IPS-15b (cell line): Measurements from ENCODE around the gene TMTC1.

Experiments
- H3K27me3 ChIP-seq: one replicate; pipeline ENCODE4 v1.6.1; 2013; ENCODE audit warnings: low read length; ENCODE audit not compliant: control insufficient read depth, insufficient read depth
- H3K36me3 ChIP-seq: one replicate; pipeline ENCODE4 v1.6.1; 2013; ENCODE audit warnings: low read length; ENCODE audit not compliant: control insufficient read depth, insufficient read depth
- H3K4me1 ChIP-seq: one replicate; pipeline ENCODE4 v1.6.1; 2013; ENCODE audit warnings: mild to moderate bottlenecking, low read length; ENCODE audit not compliant: control insufficient read depth, insufficient read depth
- H3K4me3 ChIP-seq: one replicate; pipeline ENCODE4 v1.5.1; 2013; ENCODE audit warnings: low read depth, low read length
- H3K9ac ChIP-seq: one replicate; pipeline ENCODE4 v1.6.1; 2013; ENCODE audit warnings: low read depth, mild to moderate bottlenecking, low read length
- H3K9me3 ChIP-seq: one replicate; pipeline ENCODE4 v1.6.1; 2013; ENCODE audit warnings: mild to moderate bottlenecking, low read length; ENCODE audit not compliant: control insufficient read depth, insufficient read depth

The TMTC1 gene

GRCh38 chr12:29773076-29773475, 10.7 kb downstream of the TMTC1 start:
- Histone ChIP-seq H3K36me3 (no peaks in the 10 kb centered on the region), H3K4me3 (no peak overlapping the region), H3K9me3 (no peaks in the 10 kb centered on the region), H3K9ac (no peak overlapping the region), H3K27me3 (no peaks in the 10 kb centered on the region), H3K4me1 (no peaks in the 10 kb centered on the region)

DNA sequence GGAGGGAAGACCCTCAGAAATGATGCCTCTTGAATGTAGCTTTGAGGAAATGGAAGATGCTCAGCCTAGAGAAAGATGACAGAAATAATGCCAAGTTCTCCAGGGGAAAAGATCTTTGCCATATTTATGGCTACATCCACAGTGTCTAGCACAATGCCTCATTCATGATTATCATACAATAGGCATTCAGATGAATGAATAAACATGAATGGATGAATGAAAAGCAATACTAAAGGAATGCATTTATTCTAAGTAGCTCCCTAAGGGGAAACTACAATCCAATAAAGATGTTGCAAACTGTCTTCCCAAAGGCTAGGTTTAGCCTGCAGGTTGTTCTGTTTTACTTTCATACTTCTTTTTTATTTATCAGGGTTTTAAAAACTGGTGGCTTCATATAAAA, 12.0 kb downstream of the TMTC1 start:
- H3K9me3 ChIP-seq = no peaks in the 10 kb centered on the region
- no peaks in the 10 kb centered on the region for H3K27me3 ChIP-seq
- no peaks in the 10 kb centered on the region for H3K4me1 ChIP-seq
- no peaks in the 10 kb centered on the region for H3K36me3 ChIP-seq
- H3K9ac ChIP-seq = no peak overlapping the region
- no peak overlapping the region for H3K4me3 ChIP-seq

DNA sequence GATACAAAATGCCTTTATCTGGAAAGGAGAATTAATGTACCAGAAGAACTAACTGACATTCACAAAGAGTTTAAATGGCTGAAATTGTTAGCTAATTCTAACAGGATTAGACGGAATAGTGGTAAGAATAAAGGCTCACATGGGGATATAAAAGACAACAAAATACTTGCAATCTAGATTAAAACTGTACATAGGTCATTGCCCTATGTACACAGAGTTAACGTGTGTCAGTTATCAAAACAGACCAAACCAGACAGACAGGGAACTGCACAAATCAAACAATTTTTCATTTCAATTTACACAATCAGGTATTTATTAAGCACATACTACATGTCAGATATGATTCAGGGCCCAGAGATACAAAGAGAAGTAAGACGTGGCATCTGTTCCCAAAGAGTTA, 12.6 kb downstream of the TMTC1 start:
- Histone ChIP-seq H3K9me3 (no peaks in the 10 kb centered on the region), H3K36me3 (no peaks in the 10 kb centered on the region), H3K27me3 (no peaks in the 10 kb centered on the region), H3K4me3 (no peak overlapping the region), H3K4me1 (no peaks in the 10 kb centered on the region), H3K9ac (no peak overlapping the region)

DNA sequence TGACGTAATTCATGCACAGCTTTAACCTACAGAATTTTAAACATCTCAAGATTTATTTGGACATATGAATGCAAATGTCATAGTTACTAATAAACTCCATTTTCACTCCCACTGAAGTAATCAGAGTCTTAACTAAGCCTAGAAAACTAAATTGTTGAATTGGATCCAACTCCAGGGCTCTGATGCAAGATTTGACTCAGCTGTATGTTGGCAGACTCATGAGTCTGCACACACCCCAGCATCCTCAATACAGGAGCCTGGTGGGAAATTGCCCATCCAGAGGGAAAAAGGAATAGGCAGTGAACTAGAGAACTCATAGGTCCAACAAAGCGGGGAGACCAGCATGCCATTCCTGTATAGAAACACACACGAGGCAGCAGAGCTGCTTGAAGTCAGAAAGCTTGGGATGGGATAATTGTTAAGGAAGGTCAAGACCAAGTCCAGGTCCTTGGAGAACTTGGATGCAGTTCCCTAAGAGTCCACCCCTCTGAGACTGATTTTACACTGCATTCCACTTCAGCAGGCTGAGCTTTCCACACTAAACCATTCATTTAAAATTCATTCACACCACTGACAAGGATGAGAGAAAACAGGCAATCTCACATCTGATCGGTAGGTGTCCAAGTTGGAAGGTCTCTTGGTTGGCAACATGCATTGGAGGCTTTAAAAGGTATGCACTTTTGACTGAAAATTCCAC, 14.4 kb downstream of the TMTC1 start:
- no peaks in the 10 kb centered on the region for H3K9me3 ChIP-seq
- H3K9ac ChIP-seq = no peak overlapping the region
- no peaks in the 10 kb centered on the region for H3K27me3 ChIP-seq
- no peaks in the 10 kb centered on the region for H3K4me1 ChIP-seq
- H3K4me3 ChIP-seq = no peak overlapping the region
- H3K36me3 ChIP-seq = no peaks in the 10 kb centered on the region

DNA sequence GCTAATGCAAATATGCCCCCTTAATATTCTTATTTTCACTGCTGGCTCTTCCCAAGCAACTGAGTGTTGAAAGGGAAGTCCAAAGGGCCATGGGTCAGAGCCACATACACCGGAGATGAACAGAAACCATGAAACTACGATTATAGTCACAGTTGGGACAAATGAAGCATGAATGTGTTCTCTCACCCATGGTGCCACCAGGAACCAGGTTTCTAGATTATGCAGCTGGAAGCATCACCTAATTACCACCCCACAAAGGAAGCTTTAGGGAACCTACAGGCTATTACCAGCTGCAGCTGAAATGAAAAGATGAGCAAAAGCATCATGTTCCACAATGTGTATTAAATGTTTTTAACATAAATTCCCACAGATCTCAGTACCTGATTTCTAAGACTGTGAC, 15.4 kb downstream of the TMTC1 start:
- Histone ChIP-seq H3K4me1 (peaks cover 4% of the 10 kb centered on the region), H3K9ac (no peak overlapping the region), H3K36me3 (no peaks in the 10 kb centered on the region), H3K27me3 (no peaks in the 10 kb centered on the region), H3K9me3 (no peaks in the 10 kb centered on the region), H3K4me3 (no peak overlapping the region)

DNA sequence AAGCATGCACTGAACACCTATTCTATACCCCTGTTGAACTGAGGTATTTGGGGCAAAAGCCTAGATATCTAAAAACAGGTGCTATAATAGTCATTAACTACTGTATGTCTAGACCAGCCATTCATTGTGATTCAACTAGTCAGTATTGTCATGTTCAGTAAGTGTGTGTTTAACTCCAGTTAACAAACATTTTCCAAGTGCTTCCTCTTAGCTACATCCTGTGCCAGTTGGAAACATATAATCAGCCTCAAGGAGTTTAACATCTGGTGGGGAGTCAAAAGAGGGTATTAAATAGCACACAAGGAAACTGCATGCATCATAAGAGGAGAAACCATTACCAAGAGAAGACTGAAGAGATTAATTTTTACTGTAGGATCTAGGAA, 20.4 kb downstream of the TMTC1 start:
- no peaks in the 10 kb centered on the region for H3K9me3 ChIP-seq
- no peak overlapping the region for H3K9ac ChIP-seq
- no peak overlapping the region for H3K4me3 ChIP-seq
- H3K27me3 ChIP-seq = no peaks in the 10 kb centered on the region
- no peaks in the 10 kb centered on the region for H3K36me3 ChIP-seq
- H3K4me1 ChIP-seq = peaks cover 5% of the 10 kb centered on the region

GRCh38 chr12:29762637-29763300, 21.0 kb downstream of the TMTC1 start:
- peaks cover 5% of the 10 kb centered on the region for H3K4me1 ChIP-seq
- no peaks in the 10 kb centered on the region for H3K9me3 ChIP-seq
- H3K27me3 ChIP-seq = no peaks in the 10 kb centered on the region
- H3K36me3 ChIP-seq = no peaks in the 10 kb centered on the region
- H3K4me3 ChIP-seq = no peak overlapping the region
- H3K9ac ChIP-seq = no peak overlapping the region

DNA sequence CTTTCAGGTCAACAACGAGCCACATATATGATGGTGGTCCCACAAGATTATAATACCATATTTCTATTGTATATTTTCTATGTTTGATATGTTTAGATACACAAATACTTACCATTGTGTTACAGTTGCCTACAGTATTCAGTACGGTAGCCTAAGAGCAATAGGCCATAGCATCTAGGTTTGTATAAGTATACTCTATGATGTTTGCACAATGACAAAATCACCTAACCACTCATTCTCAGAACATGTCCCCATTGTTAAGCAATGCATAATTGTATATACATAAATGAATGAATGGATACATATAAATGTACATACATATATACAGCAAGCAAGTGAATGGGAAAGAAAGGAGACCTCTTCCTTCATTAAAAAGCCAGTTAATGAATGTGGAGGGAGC, 23.8 kb downstream of the TMTC1 start:
- no peaks in the 10 kb centered on the region for H3K27me3 ChIP-seq
- no peaks in the 10 kb centered on the region for H3K36me3 ChIP-seq
- no peaks in the 10 kb centered on the region for H3K9me3 ChIP-seq
- no peak overlapping the region for H3K4me3 ChIP-seq
- H3K9ac ChIP-seq = no peak overlapping the region
- peaks cover 5% of the 10 kb centered on the region for H3K4me1 ChIP-seq

DNA sequence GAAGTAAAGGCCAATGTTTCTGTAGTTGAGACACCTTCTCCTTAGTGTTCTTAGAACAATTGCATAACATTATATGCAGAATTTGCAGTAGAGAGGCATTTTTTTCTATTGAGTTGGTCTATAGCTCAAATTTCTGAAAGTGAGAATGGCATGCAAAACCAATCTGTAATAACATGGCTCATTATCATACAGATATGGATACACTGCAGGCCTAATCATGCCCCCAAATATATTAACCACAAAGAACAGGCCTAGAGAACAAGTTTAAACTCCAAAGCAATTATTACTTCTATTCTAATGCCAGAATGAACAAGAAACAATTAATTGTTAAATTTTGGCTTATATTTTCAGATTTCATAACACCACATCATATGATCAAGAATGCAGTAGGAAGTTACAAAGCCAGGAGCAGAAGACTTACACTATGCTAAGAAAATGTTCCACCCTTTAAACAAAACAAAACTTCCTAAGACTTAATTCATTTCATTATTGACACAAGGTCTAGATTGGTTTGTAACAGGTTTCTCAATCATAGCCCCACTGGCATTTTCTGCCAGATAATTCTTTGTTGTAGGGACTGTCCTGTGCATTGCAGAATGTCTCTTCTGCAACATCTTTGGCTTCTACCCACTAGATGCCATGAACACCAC, 26.9 kb downstream of the TMTC1 start:
- Histone ChIP-seq H3K36me3 (no peaks in the 10 kb centered on the region), H3K9me3 (no peaks in the 10 kb centered on the region), H3K4me3 (no peak overlapping the region), H3K27me3 (no peaks in the 10 kb centered on the region), H3K9ac (no peak overlapping the region), H3K4me1 (no peaks in the 10 kb centered on the region)

DNA sequence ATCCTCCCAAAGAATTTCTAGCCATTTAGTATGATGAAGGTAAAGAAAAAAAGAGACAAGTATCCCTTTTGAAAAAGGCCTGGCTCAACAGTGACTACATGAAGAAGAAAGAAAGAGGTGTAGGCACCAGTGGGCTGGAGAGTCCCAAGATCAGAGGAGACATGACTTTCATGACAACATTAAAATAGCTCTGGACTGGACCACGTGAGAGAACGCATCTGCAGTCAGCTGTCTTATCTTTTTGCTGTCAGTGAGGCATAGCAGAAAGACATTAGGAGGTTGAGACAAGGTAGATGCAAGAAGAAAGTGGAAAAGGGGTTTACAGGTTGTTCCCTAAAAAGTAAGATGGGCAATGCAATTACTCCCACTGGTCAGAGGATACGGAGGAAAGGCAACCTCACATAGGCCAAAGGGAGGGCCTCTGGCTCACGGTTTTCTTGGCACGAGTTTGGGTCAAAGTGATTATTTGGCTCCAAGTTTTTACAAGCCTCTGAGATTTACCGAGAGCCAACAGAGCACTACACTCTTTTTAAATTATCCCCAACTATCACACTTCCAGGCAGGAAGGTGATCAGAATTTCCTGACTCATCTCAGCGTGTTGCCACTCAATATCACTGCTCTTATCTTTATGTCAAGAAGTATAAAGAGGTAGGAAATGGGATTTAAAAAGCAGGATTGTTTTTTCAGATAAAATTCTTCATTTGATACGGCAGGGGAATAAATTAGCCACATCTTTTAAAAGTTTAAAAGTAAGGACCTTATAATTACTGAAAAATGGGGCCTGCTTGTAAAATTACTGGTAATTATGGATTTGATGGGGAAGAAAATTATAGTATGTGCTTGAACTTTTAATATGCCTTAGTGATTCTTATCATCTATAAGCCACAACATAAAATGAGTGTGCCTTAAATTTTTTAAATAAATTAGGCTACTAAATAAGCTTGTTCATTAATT, 29.2 kb downstream of the TMTC1 start:
- Histone ChIP-seq H3K9ac (no peak overlapping the region), H3K27me3 (no peaks in the 10 kb centered on the region), H3K36me3 (peaks cover 3% of the 10 kb centered on the region), H3K9me3 (no peaks in the 10 kb centered on the region), H3K4me1 (peaks cover 10% of the 10 kb centered on the region), H3K4me3 (no peak overlapping the region)

DNA sequence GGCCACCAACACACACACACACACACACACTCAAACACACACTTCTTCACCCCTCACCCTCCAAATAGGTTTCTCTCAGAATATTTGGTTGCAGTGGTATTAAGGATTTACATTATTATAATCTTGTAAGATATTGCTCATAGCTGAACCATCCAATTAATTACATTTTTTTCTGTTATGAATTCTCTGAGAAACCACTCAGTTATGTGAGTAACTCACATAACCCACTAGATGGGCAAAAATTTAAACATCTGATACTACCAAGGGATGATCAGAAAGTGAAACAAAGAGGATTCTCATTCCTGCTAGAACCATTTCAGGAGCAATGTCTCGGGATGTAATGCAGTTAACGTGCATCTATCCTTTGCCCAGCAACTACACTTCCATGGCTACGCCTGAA, 31.6 kb downstream of the TMTC1 start:
- Histone ChIP-seq H3K9me3 (no peaks in the 10 kb centered on the region), H3K27me3 (no peaks in the 10 kb centered on the region), H3K4me1 (peaks cover 10% of the 10 kb centered on the region), H3K9ac (no peak overlapping the region), H3K36me3 (peaks cover 3% of the 10 kb centered on the region), H3K4me3 (no peak overlapping the region)
